Fibroblast of lung (primary cell): ENCODE results near the gene CDH4. TPM values are rescaled to one million over a fixed set of nuclear protein-coding genes. Genes with fewer than 3 reads are reported as not detected.

Experiments
- DNase-seq, 2 donors: peaks; one replicate each; pipeline versions ENCODE4 v3.0.0 to v3.0.0-alpha.2; 2010; ENCODE audit warnings: low read depth in 2 of 2
- H2AFZ ChIP-seq: 2 replicates; pipeline ENCODE4 v1.5.1; 2012; ENCODE audit warnings: low read length, control low read depth, inconsistent platforms
- H3K27ac ChIP-seq: 2 replicates; pipeline ENCODE4 v1.5.1; 2011; ENCODE audit warnings: low read length, control low read depth; ENCODE audit not compliant: insufficient read depth
- H3K27me3 ChIP-seq: 2 replicates; pipeline ENCODE4 v1.5.1; 2011; ENCODE audit warnings: mild to moderate bottlenecking, low read length; ENCODE audit not compliant: control insufficient read depth, insufficient read depth
- H3K36me3 ChIP-seq: 2 replicates; pipeline ENCODE4 v1.5.1; 2011; ENCODE audit warnings: low read length; ENCODE audit not compliant: control insufficient read depth, insufficient read depth
- H3K4me1 ChIP-seq: 2 replicates; pipeline ENCODE4 v1.5.1; 2011; ENCODE audit warnings: low read length; ENCODE audit not compliant: control insufficient read depth, insufficient read depth; ENCODE audit errors: extremely low read depth
- H3K4me2 ChIP-seq: 2 replicates; pipeline ENCODE4 v1.5.1; 2011; ENCODE audit warnings: low read length, control low read depth; ENCODE audit not compliant: insufficient read depth; ENCODE audit errors: extremely low read depth
- H3K4me3 ChIP-seq, 4 experiments: fragments of 200-600 bp in 1 of 4; sonication (generic) in 1 of 4; replicated peaks in 1 of 4; 2 replicates each; pipeline ENCODE4 v1.5.1; 2011 to 2016; ENCODE audit warnings: low read length in 4 of 4, low read depth in 3 of 4, mild to moderate bottlenecking in 3 of 4, control low read depth in 2 of 4, inconsistent platforms in 1 of 4, mixed read lengths in 1 of 4; ENCODE audit not compliant: insufficient read depth in 1 of 4; ENCODE audit errors: control extremely low read depth in 1 of 4
- H3K79me2 ChIP-seq: 2 replicates; pipeline ENCODE4 v1.5.1; 2012; ENCODE audit warnings: mild to moderate bottlenecking, low read length, inconsistent platforms; ENCODE audit not compliant: control insufficient read depth, insufficient read depth
- H3K9ac ChIP-seq: 2 replicates; pipeline ENCODE4 v1.5.1; 2011; ENCODE audit warnings: mild to moderate bottlenecking, low read length, control low read depth; ENCODE audit not compliant: insufficient read depth
- H3K9me3 ChIP-seq: 2 replicates; pipeline ENCODE4 v1.5.1; 2012; ENCODE audit warnings: low read depth, low read length; ENCODE audit not compliant: control insufficient read depth, insufficient read depth
- H4K20me1 ChIP-seq: 2 replicates; pipeline ENCODE4 v1.5.1; 2011; ENCODE audit warnings: low read length; ENCODE audit not compliant: control insufficient read depth, insufficient read depth; ENCODE audit errors: extremely low read depth
- EZH2 ChIP-seq: IDR thresholded peaks from 2 replicates; pipeline ENCODE4 v1.5.1; 2012; ENCODE audit warnings: low read length, control low read depth, mild to moderate bottlenecking; ENCODE audit errors: missing control alignments
- polyA plus RNA-seq, 2 donors: library from polyadenylated mRNA; depleted of rRNA in 1 of 2; stranded (reverse) in 1 of 2; unstranded in 1 of 2; fragments of >200 nt; gene quantifications; 2 replicates each; pipeline ENCODE4 v1.2.1, GENCODE V29; 2011 to 2012; ENCODE audit warnings: missing spikeins in 1 of 2
- total RNA-seq: library from RNA; depleted of rRNA; stranded (reverse); fragments of >200 nt; gene quantifications from 2 replicates; pipeline ENCODE4 v1.2.1, GENCODE V29; 2014
- TF ChIP-seq, protein P1 (sequence below), 2 donors: IDR thresholded peaks in 1 of 2; conservative IDR thresholded peaks in 1 of 2; 1 replicate in 1 of 2; 2 replicates in 1 of 2; pipeline ENCODE4 v1.5.1; 2011 to 2012; ENCODE audit warnings: low read length in 2 of 2, control low read depth in 1 of 2, inconsistent platforms in 1 of 2, low read depth in 1 of 2, mild to moderate bottlenecking in 1 of 2

Gene CDH4
- total and polyA plus RNA-seq, 2 donors (not counting 1 experiment from before 2014, with no cell fraction given), result 4.8 to 6.8 TPM

DNA sequence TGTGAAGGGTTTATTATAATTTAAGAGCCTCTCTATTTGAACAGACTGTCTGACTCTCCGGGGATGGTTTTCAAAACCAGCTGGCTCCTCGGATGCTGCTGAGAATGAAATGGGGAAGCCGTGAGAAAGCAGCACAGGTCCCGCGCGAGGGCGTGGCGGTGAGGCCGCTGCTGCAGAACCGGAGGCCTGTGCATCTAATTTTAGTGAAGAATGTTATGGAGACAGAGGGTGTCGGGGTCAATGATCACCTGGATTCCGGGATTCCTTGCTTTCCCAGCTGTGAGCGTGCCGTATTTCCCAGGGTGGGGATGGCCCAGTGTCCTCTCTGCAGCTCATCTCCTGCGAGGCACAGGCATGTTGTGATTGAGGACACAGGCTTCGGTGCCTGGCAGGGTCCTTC is 348.0 kb downstream of the CDH4 start:
- TF ChIP-seq, protein P1, sequence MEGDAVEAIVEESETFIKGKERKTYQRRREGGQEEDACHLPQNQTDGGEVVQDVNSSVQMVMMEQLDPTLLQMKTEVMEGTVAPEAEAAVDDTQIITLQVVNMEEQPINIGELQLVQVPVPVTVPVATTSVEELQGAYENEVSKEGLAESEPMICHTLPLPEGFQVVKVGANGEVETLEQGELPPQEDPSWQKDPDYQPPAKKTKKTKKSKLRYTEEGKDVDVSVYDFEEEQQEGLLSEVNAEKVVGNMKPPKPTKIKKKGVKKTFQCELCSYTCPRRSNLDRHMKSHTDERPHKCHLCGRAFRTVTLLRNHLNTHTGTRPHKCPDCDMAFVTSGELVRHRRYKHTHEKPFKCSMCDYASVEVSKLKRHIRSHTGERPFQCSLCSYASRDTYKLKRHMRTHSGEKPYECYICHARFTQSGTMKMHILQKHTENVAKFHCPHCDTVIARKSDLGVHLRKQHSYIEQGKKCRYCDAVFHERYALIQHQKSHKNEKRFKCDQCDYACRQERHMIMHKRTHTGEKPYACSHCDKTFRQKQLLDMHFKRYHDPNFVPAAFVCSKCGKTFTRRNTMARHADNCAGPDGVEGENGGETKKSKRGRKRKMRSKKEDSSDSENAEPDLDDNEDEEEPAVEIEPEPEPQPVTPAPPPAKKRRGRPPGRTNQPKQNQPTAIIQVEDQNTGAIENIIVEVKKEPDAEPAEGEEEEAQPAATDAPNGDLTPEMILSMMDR (conservative IDR thresholded peaks at IDR 0.05 in 1 of 2, IDR thresholded peaks at IDR 0.05 in 1 of 2; ENCODE audit: low read depth in 1 of 2, low read length in 2 of 2), result no peak
- no peak for TF ChIP-seq EZH2
- no peak overlapping the region for H3K27ac ChIP-seq
- no peaks in the 10 kb centered on the region for H4K20me1 ChIP-seq
- no peak overlapping the region for H3K9ac ChIP-seq
- no peaks in the 10 kb centered on the region for H3K36me3 ChIP-seq
- H3K9me3 ChIP-seq, result no peaks in the 10 kb centered on the region
- DNase-seq, result no peak
- H3K4me2 ChIP-seq, result no peak overlapping the region
- no peaks in the 10 kb centered on the region for H3K79me2 ChIP-seq
- no peaks in the 10 kb centered on the region for H3K27me3 ChIP-seq
- no peaks in the 10 kb centered on the region for H3K4me1 ChIP-seq
- H3K4me3 ChIP-seq, result no peak overlapping the region
- H2AFZ ChIP-seq, result no peak overlapping the region

DNA sequence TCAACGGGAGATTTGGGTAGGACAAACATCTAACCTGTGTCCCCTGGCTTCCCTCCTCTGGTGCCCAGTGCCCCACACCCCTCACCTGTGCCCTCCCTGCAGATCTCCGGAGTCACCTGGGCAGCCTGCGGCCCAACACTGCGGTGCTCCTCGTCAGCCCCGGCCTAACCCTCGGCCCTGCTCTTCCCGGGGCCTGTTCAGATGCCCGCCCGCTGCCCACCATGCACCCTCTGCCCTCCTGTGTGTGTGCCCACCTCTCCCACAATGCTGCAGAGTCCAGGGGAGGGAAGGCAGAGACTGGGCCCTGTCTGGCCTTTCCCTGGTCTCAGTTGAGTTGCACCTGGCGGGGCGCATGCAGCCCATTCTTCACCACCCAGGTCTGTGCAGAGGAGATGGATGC is 349.3 kb downstream of the CDH4 start:
- Histone ChIP-seq H4K20me1 (no peaks in the 10 kb centered on the region), H3K4me3 (no peak overlapping the region), H3K9me3 (no peaks in the 10 kb centered on the region), H3K36me3 (no peaks in the 10 kb centered on the region), H3K79me2 (no peaks in the 10 kb centered on the region), H3K4me1 (no peaks in the 10 kb centered on the region), H2AFZ (no peak overlapping the region), H3K9ac (no peak overlapping the region), H3K27ac (no peak overlapping the region), H3K4me2 (no peak overlapping the region), H3K27me3 (no peaks in the 10 kb centered on the region)
- TF ChIP-seq, protein P1 (conservative IDR thresholded peaks at IDR 0.05 in 1 of 2, IDR thresholded peaks at IDR 0.05 in 1 of 2; ENCODE audit: low read depth in 1 of 2, low read length in 2 of 2), result no peak
- TF ChIP-seq EZH2, result no peak
- no peak for DNase-seq

DNA sequence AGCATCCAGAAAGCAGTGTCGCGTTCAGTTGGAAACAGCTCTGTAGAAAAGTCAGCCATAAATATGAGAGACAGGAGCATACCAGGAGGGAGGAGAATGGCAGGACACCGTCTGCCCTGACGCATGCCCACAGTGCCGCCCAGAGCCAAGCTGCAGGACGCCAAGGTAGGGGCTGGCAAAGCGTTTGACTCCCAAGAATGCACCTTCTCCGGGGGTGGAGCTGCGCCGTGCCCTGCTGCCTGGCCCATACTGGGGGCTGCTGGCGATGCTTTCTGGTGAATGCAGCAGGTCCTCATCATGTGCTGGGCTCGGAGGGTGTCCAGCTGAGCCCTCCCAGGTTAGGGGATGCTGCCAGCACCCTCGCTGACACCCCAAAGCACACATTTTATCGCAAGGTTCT is 349.8 kb downstream of the CDH4 start:
- Histone ChIP-seq H3K4me1 (no peaks in the 10 kb centered on the region), H3K79me2 (no peaks in the 10 kb centered on the region), H3K9ac (no peak overlapping the region), H3K27ac (no peak overlapping the region), H3K9me3 (no peaks in the 10 kb centered on the region), H3K36me3 (no peaks in the 10 kb centered on the region), H3K27me3 (no peaks in the 10 kb centered on the region), H2AFZ (no peak overlapping the region), H4K20me1 (no peaks in the 10 kb centered on the region), H3K4me2 (no peak overlapping the region), H3K4me3 (no peak overlapping the region)
- TF ChIP-seq, protein P1 (conservative IDR thresholded peaks at IDR 0.05 in 1 of 2, IDR thresholded peaks at IDR 0.05 in 1 of 2; ENCODE audit: low read depth in 1 of 2, low read length in 2 of 2), result no peak
- TF ChIP-seq EZH2, result no peak
- DNase-seq, result no peak
